WTC11 (cell line): Measurements from ENCODE around the gene SLC2A4RG. TPM values are rescaled to one million over a fixed set of nuclear protein-coding genes. Genes with fewer than 3 reads are reported as not detected.

Experiments
- ATAC-seq: fragments of 200-7000 bp; cut with Tn5 transposase; 2 replicates; pipeline ENCODE4 v1.10.0; 2021; ENCODE audit warnings: mild to moderate bottlenecking, moderate library complexity
- CTCF ChIA-PET: fragments of 300-600 bp; sonication (Branson Sonifier 250); formaldehyde crosslinking; loops from one replicate; lab custom pipeline; 2021; ENCODE audit warnings: antibody characterized with exemption; lab: Charles Lee
- POLR2A ChIA-PET: fragments of 350-600 bp; sonication (Branson Sonifier 250); formaldehyde crosslinking; loops from one replicate; lab custom pipeline; 2021; ENCODE audit warnings: antibody characterized with exemption; lab: Charles Lee
- DNase-seq: peaks from one replicate; pipeline ENCODE4 v3.0.0; 2021; ENCODE audit warnings: low spot score
- H3K27ac Mint-ChIP-seq: 2 replicates; pipeline ENCODE4 v1.8.0; 2021; ENCODE audit warnings: mixed read lengths
- H3K27me3 Mint-ChIP-seq: 2 replicates; pipeline ENCODE4 v1.8.0; 2021; ENCODE audit warnings: low read depth, mild to moderate bottlenecking, moderate library complexity, mixed read lengths
- H3K36me3 Mint-ChIP-seq: 2 replicates; pipeline ENCODE4 v1.8.0; 2021; ENCODE audit warnings: mixed read lengths
- H3K4me1 Mint-ChIP-seq: 2 replicates; pipeline ENCODE4 v1.8.0; 2022; ENCODE audit warnings: mixed read lengths
- H3K4me3 Mint-ChIP-seq: 2 replicates; pipeline ENCODE4 v1.8.0; 2021; ENCODE audit warnings: mild to moderate bottlenecking, moderate library complexity, mixed read lengths
- H3K9me3 Mint-ChIP-seq: 2 replicates; pipeline ENCODE4 v1.8.0; 2021; ENCODE audit warnings: mixed read lengths
- ATF2 ChIP-seq: sonication (generic); formaldehyde crosslinking; IDR thresholded peaks from 2 replicates; pipeline ENCODE4 v1.8.1; 2022; ENCODE audit warnings: low read depth, missing genetic modification reagents, borderline replicate concordance
- E2F4 ChIP-seq: sonication (generic); formaldehyde crosslinking; IDR thresholded peaks from 2 replicates; pipeline ENCODE4 v1.8.1; 2022; ENCODE audit warnings: low read depth, mild to moderate bottlenecking, moderate library complexity, missing genetic modification reagents, borderline replicate concordance
- ELF4 ChIP-seq: sonication (generic); formaldehyde crosslinking; IDR thresholded peaks from 2 replicates; pipeline ENCODE4 v1.8.1; 2022; ENCODE audit warnings: low read depth, mild to moderate bottlenecking, moderate library complexity, missing genetic modification reagents
- EMX1 ChIP-seq: fragments of 250-450 bp; sonication (Bioruptor Pico); IDR thresholded peaks from 2 replicates; pipeline ENCODE4 v1.8.0; 2021; ENCODE audit warnings: mild to moderate bottlenecking
- ERG ChIP-seq: fragments of 250-450 bp; sonication (Bioruptor Pico); IDR thresholded peaks from 2 replicates; pipeline ENCODE4 v1.8.0; 2021; ENCODE audit warnings: mild to moderate bottlenecking
- MYBL2 ChIP-seq: sonication (generic); formaldehyde crosslinking; IDR thresholded peaks from 2 replicates; pipeline ENCODE4 v1.8.1; 2023; ENCODE audit warnings: mild to moderate bottlenecking, moderate library complexity, missing genetic modification reagents
- NFATC4 ChIP-seq: fragments of 250-450 bp; sonication (Bioruptor Pico); IDR thresholded peaks from 2 replicates; pipeline ENCODE4 v1.9.0; 2021; ENCODE audit warnings: mild to moderate bottlenecking
- NR1H2 ChIP-seq: sonication (generic); formaldehyde crosslinking; IDR thresholded peaks from 2 replicates; pipeline ENCODE4 v1.9.0; 2021; ENCODE audit warnings: mild to moderate bottlenecking, moderate library complexity, missing genetic modification reagents
- NR3C1 ChIP-seq: sonication (generic); formaldehyde crosslinking; conservative IDR thresholded peaks from 2 replicates; pipeline ENCODE4 v1.8.1; 2023; ENCODE audit warnings: low read depth, mild to moderate bottlenecking, missing genetic modification reagents
- PRRX2 ChIP-seq: fragments of 250-450 bp; sonication (Bioruptor Pico); IDR thresholded peaks from 2 replicates; pipeline ENCODE4 v1.8.0; 2021; ENCODE audit warnings: mild to moderate bottlenecking
- SMAD4 ChIP-seq: sonication (generic); formaldehyde crosslinking; IDR thresholded peaks from 2 replicates; pipeline ENCODE4 v1.8.0; 2022; ENCODE audit warnings: mild to moderate bottlenecking, missing genetic modification reagents
- TEAD1 ChIP-seq: sonication (generic); formaldehyde crosslinking; IDR thresholded peaks from 2 replicates; pipeline ENCODE4 v1.8.0; 2022; ENCODE audit warnings: mild to moderate bottlenecking, missing genetic modification reagents
- USF1 ChIP-seq: sonication (generic); formaldehyde crosslinking; IDR thresholded peaks from 2 replicates; pipeline ENCODE4 v1.8.0; 2022; ENCODE audit warnings: mild to moderate bottlenecking, missing genetic modification reagents
- ZBTB21 ChIP-seq: sonication (generic); formaldehyde crosslinking; IDR thresholded peaks from 2 replicates; pipeline ENCODE4 v1.8.1; 2023; ENCODE audit warnings: mild to moderate bottlenecking, missing genetic modification reagents, borderline replicate concordance
- ZNF263 ChIP-seq: sonication (generic); formaldehyde crosslinking; IDR thresholded peaks from 2 replicates; pipeline ENCODE4 v1.8.1; 2022; ENCODE audit warnings: low read depth, mild to moderate bottlenecking, moderate library complexity, missing genetic modification reagents
- ZNF416 ChIP-seq: fragments of 250-450 bp; sonication (Bioruptor Pico); IDR thresholded peaks from 2 replicates; pipeline ENCODE4 v1.9.0; 2021; ENCODE audit warnings: mild to moderate bottlenecking, inconsistent platforms
- total RNA-seq: library from RNA; stranded (reverse); gene quantifications from 3 replicates; pipeline ENCODE4 v1.2.3, GENCODE V29; 2021
- TF ChIP-seq, protein P1 (sequence below): sonication (generic); formaldehyde crosslinking; conservative IDR thresholded peaks from 2 replicates; pipeline ENCODE4 v1.8.1; 2023; ENCODE audit warnings: mild to moderate bottlenecking, low read depth, missing genetic modification reagents, moderate library complexity
- TF ChIP-seq, protein P2 (sequence below): fragments of 250-450 bp; sonication (Bioruptor Pico); IDR thresholded peaks from 2 replicates; pipeline ENCODE4 v1.9.0; 2021; ENCODE audit warnings: moderate library complexity, mild to moderate bottlenecking, inconsistent platforms, borderline replicate concordance
- TF ChIP-seq, protein P3 (sequence below): sonication (generic); formaldehyde crosslinking; IDR thresholded peaks from 2 replicates; pipeline ENCODE4 v1.8.1; 2023; ENCODE audit warnings: mild to moderate bottlenecking, missing genetic modification reagents, moderate library complexity
- TF ChIP-seq, protein P4 (sequence below): fragments of 250-450 bp; sonication (Bioruptor Pico); IDR thresholded peaks from 2 replicates; pipeline ENCODE4 v2.1.2; 2022; ENCODE audit warnings: mild to moderate bottlenecking, moderate library complexity
- TF ChIP-seq, protein P5 (sequence below): sonication (generic); formaldehyde crosslinking; IDR thresholded peaks from 2 replicates; pipeline ENCODE4 v1.8.1; 2022; ENCODE audit warnings: missing genetic modification reagents, borderline replicate concordance

Gene SLC2A4RG
- total RNA-seq, 1 experiment from 2014 or later = 43.3 TPM

- TF ChIP-seq ELF4 (CRISPR knock-in tag) = no peak
- TF ChIP-seq ERG (CRISPR knock-in tag) = no peak
- no peak for TF ChIP-seq E2F4 (CRISPR knock-in tag)
- no peak for TF ChIP-seq USF1 (CRISPR knock-in tag)
Observed at GRCh38 chr20:63703471-63703975, 36.1 kb upstream of the SLC2A4RG start (continued).

DNA sequence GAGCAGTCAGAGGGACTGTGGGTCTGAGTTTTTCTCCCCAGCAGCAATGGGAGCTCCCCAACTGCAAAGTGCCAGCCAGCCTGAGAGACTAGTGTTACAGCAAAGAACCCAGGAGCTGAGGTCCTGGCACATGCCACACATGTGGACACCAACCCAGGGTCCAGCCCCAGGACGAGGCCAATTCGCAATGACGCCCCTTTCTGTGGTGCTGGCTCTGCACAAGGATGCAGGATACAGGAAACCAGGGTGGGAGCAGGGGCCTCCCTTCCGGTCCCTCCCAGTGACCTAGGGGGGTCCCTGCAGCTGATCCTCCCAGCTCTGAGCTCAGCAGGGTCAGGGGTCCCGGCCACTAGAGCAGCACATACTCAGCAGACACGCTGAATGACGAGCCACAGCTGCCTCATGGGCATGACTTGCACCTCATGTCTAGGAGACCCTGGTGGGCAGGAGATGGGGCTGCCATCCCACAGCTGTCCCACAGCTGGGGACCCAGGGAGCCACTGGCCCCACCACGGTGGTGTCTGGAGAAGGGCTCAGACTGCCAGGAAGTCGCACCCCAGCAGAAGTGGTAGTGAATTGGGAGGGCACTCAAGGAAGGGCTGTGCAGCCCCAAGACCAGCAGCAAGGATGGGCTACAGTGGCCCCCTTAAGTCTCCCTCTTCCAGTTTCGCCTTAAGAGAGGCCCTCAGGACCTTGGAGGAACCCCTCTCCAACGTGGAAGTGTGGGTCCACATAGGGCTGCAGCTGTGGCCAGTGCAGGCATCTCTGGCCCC lies 35.4 kb upstream of the SLC2A4RG start:
- no peak for TF ChIP-seq NR1H2 (CRISPR knock-in tag)
- no peak for TF ChIP-seq SMAD4 (CRISPR knock-in tag)
- no peak for TF ChIP-seq NFATC4 (CRISPR knock-in tag)
- no peak for TF ChIP-seq USF1 (CRISPR knock-in tag)
- TF ChIP-seq MYBL2 (CRISPR knock-in tag) = no peak
- TF ChIP-seq, protein P1, sequence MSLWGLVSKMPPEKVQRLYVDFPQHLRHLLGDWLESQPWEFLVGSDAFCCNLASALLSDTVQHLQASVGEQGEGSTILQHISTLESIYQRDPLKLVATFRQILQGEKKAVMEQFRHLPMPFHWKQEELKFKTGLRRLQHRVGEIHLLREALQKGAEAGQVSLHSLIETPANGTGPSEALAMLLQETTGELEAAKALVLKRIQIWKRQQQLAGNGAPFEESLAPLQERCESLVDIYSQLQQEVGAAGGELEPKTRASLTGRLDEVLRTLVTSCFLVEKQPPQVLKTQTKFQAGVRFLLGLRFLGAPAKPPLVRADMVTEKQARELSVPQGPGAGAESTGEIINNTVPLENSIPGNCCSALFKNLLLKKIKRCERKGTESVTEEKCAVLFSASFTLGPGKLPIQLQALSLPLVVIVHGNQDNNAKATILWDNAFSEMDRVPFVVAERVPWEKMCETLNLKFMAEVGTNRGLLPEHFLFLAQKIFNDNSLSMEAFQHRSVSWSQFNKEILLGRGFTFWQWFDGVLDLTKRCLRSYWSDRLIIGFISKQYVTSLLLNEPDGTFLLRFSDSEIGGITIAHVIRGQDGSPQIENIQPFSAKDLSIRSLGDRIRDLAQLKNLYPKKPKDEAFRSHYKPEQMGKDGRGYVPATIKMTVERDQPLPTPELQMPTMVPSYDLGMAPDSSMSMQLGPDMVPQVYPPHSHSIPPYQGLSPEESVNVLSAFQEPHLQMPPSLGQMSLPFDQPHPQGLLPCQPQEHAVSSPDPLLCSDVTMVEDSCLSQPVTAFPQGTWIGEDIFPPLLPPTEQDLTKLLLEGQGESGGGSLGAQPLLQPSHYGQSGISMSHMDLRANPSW (CRISPR knock-in tag) = no peak
- TF ChIP-seq ZBTB21 = no peak
- TF ChIP-seq ZNF416 (CRISPR knock-in tag) = no peak
- TF ChIP-seq PRRX2 = no peak
- TF ChIP-seq, protein P2, sequence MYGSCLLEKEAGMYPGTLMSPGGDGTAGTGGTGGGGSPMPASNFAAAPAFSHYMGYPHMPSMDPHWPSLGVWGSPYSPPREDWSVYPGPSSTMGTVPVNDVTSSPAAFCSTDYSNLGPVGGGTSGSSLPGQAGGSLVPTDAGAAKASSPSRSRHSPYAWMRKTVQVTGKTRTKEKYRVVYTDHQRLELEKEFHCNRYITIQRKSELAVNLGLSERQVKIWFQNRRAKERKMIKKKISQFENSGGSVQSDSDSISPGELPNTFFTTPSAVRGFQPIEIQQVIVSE (CRISPR knock-in tag) = no peak
- TF ChIP-seq ZNF263 (CRISPR knock-in tag) = no peak
- TF ChIP-seq, protein P3, sequence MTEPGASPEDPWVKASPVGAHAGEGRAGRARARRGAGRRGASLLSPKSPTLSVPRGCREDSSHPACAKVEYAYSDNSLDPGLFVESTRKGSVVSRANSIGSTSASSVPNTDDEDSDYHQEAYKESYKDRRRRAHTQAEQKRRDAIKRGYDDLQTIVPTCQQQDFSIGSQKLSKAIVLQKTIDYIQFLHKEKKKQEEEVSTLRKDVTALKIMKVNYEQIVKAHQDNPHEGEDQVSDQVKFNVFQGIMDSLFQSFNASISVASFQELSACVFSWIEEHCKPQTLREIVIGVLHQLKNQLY (CRISPR knock-in tag) = no peak
- TF ChIP-seq EMX1 = no peak
- TF ChIP-seq TEAD1 = no peak
- no peak for TF ChIP-seq ATF2
- no peak for TF ChIP-seq NR3C1 (CRISPR knock-in tag)
- TF ChIP-seq, protein P4, sequence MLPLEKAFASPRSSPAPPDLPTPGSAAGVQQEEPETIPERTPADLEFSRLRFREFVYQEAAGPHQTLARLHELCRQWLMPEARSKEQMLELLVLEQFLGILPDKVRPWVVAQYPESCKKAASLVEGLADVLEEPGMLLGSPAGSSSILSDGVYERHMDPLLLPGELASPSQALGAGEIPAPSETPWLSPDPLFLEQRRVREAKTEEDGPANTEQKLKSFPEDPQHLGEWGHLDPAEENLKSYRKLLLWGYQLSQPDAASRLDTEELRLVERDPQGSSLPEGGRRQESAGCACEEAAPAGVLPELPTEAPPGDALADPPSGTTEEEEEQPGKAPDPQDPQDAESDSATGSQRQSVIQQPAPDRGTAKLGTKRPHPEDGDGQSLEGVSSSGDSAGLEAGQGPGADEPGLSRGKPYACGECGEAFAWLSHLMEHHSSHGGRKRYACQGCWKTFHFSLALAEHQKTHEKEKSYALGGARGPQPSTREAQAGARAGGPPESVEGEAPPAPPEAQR (CRISPR knock-in tag) = no peak
- TF ChIP-seq, protein P5, sequence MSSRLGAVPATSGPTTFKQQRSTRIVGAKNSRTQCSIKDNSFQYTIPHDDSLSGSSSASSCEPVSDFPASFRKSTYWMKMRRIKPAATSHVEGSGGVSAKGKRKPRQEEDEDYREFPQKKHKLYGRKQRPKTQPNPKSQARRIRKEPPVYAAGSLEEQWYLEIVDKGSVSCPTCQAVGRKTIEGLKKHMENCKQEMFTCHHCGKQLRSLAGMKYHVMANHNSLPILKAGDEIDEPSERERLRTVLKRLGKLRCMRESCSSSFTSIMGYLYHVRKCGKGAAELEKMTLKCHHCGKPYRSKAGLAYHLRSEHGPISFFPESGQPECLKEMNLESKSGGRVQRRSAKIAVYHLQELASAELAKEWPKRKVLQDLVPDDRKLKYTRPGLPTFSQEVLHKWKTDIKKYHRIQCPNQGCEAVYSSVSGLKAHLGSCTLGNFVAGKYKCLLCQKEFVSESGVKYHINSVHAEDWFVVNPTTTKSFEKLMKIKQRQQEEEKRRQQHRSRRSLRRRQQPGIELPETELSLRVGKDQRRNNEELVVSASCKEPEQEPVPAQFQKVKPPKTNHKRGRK = no peak
- CTCF ChIA-PET = interaction anchor here (2.0 kb wide), 1 partner anchor 71 kb away, joined by 5 read pairs; no protein-coding TSS in a partner anchor
- H3K27ac Mint-ChIP-seq = no peak overlapping the region
- H3K4me1 Mint-ChIP-seq = peaks cover 10% of the 10 kb centered on the region
- H3K36me3 Mint-ChIP-seq = peaks cover 22% of the 10 kb centered on the region
- no peaks in the 10 kb centered on the region for H3K9me3 Mint-ChIP-seq
- no peak for DNase-seq
- no peaks in the 10 kb centered on the region for H3K27me3 Mint-ChIP-seq
- POLR2A ChIA-PET = no interaction called here
- ATAC-seq = no peak
- H3K4me3 Mint-ChIP-seq = no peak overlapping the region
